SK-N-SH treated with all-trans-retinoic acid at 6 μM for 48 hours (cell line): ENCODE measurements around the gene OLIG1.

Experiments used
- ATAC-seq: fragments of 200-7000 bp; cut with Tn5 transposase; 3 replicates; pipeline ENCODE4 v1.9.1; 2020; ENCODE audit warnings: mild to moderate bottlenecking, moderate library complexity
- ARNTL ChIP-seq: fragments of 450-650 bp; formaldehyde crosslinking; IDR thresholded peaks from 2 replicates; pipeline ENCODE4 v1.5.0; 2020; ENCODE audit warnings: low read depth, mild to moderate bottlenecking, moderate library complexity, borderline replicate concordance
- BACH2 ChIP-seq: fragments of 250-450 bp; sonication (Bioruptor Pico); IDR thresholded peaks from 2 replicates; pipeline ENCODE4 v1.9.0; 2021; ENCODE audit warnings: mild to moderate bottlenecking, borderline replicate concordance
- CREB5 ChIP-seq: fragments of 250-450 bp; sonication (Bioruptor Pico); IDR thresholded peaks from 2 replicates; pipeline ENCODE4 v1.5.1; 2020; ENCODE audit warnings: low read depth, mild to moderate bottlenecking, moderate library complexity
- CSDC2 ChIP-seq: fragments of 250-450 bp; sonication (Bioruptor Pico); IDR thresholded peaks from 2 replicates; pipeline ENCODE4 v1.5.0; 2020; ENCODE audit warnings: mild to moderate bottlenecking, moderate library complexity
- CSRNP3 ChIP-seq: fragments of 250-450 bp; sonication (Bioruptor Pico); IDR thresholded peaks from 2 replicates; pipeline ENCODE4 v1.5.1; 2021; ENCODE audit warnings: mild to moderate bottlenecking, moderate library complexity
- GLIS3 ChIP-seq: fragments of 250-450 bp; sonication (Bioruptor Pico); IDR thresholded peaks from 2 replicates; pipeline ENCODE4 v1.5.0; 2020; ENCODE audit warnings: mild to moderate bottlenecking, moderate library complexity
- ISL1 ChIP-seq: fragments of 250-450 bp; sonication (Bioruptor Pico); IDR thresholded peaks from 2 replicates; pipeline ENCODE4 v2.1.2; 2022; ENCODE audit warnings: mild to moderate bottlenecking, moderate library complexity
- POU6F1 ChIP-seq: fragments of 250-450 bp; sonication (Bioruptor Pico); IDR thresholded peaks from 2 replicates; pipeline ENCODE4 v1.8.0; 2021; ENCODE audit warnings: low read depth, mild to moderate bottlenecking, moderate library complexity, borderline replicate concordance
- PPARA ChIP-seq: fragments of 250-450 bp; sonication (Bioruptor Pico); IDR thresholded peaks from 2 replicates; pipeline ENCODE4 v1.5.0; 2020; ENCODE audit warnings: mild to moderate bottlenecking, borderline replicate concordance
- RARB ChIP-seq: fragments of 250-450 bp; sonication (Bioruptor Pico); IDR thresholded peaks from 2 replicates; pipeline ENCODE4 v1.8.0; 2021; ENCODE audit warnings: mild to moderate bottlenecking, moderate library complexity
- SNAI2 ChIP-seq: fragments of 250-450 bp; sonication (Bioruptor Pico); IDR thresholded peaks from 2 replicates; pipeline ENCODE4 v1.5.0; 2020; ENCODE audit warnings: mild to moderate bottlenecking, moderate library complexity
- TCF4 ChIP-seq: fragments of 250-450 bp; sonication (Bioruptor Pico); IDR thresholded peaks from 2 replicates; pipeline ENCODE4 v1.8.0; 2021; ENCODE audit warnings: mild to moderate bottlenecking, moderate library complexity, borderline replicate concordance
- ZC3H10 ChIP-seq: fragments of 250-450 bp; sonication (Bioruptor Pico); IDR thresholded peaks from 2 replicates; pipeline ENCODE4 v1.5.1; 2021; ENCODE audit warnings: mild to moderate bottlenecking, moderate library complexity
- ZFP3 ChIP-seq: fragments of 250-450 bp; sonication (Bioruptor Pico); IDR thresholded peaks from 2 replicates; pipeline ENCODE4 v1.5.0; 2020; ENCODE audit warnings: mild to moderate bottlenecking, moderate library complexity
- ZFP30 ChIP-seq: fragments of 450-650 bp; formaldehyde crosslinking; IDR thresholded peaks from 2 replicates; pipeline ENCODE4 v1.5.0; 2022; ENCODE audit warnings: mild to moderate bottlenecking, moderate library complexity
- ZNF565 ChIP-seq: fragments of 450-650 bp; formaldehyde crosslinking; conservative IDR thresholded peaks from 2 replicates; pipeline ENCODE4 v1.5.0; 2020; ENCODE audit warnings: low read depth, mild to moderate bottlenecking, moderate library complexity
- ZNF70 ChIP-seq: fragments of 450-650 bp; formaldehyde crosslinking; IDR thresholded peaks from 2 replicates; pipeline ENCODE4 v1.5.0; 2020; ENCODE audit warnings: mild to moderate bottlenecking, moderate library complexity
- TF ChIP-seq, protein P1 (sequence below): fragments of 250-450 bp; sonication (Bioruptor Pico); IDR thresholded peaks from 2 replicates; pipeline ENCODE4 v1.5.0; 2020; ENCODE audit warnings: mild to moderate bottlenecking, moderate library complexity

The OLIG1 gene

GRCh38 chr21:33088384-33088783 lies 18.4 kb downstream of the OLIG1 start:
- TF ChIP-seq, protein P1, sequence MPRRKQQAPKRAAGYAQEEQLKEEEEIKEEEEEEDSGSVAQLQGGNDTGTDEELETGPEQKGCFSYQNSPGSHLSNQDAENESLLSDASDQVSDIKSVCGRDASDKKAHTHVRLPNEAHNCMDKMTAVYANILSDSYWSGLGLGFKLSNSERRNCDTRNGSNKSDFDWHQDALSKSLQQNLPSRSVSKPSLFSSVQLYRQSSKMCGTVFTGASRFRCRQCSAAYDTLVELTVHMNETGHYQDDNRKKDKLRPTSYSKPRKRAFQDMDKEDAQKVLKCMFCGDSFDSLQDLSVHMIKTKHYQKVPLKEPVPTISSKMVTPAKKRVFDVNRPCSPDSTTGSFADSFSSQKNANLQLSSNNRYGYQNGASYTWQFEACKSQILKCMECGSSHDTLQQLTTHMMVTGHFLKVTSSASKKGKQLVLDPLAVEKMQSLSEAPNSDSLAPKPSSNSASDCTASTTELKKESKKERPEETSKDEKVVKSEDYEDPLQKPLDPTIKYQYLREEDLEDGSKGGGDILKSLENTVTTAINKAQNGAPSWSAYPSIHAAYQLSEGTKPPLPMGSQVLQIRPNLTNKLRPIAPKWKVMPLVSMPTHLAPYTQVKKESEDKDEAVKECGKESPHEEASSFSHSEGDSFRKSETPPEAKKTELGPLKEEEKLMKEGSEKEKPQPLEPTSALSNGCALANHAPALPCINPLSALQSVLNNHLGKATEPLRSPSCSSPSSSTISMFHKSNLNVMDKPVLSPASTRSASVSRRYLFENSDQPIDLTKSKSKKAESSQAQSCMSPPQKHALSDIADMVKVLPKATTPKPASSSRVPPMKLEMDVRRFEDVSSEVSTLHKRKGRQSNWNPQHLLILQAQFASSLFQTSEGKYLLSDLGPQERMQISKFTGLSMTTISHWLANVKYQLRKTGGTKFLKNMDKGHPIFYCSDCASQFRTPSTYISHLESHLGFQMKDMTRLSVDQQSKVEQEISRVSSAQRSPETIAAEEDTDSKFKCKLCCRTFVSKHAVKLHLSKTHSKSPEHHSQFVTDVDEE (CRISPR knock-in tag), result no peak
- no peak for TF ChIP-seq POU6F1 (CRISPR knock-in tag)
- TF ChIP-seq BACH2 (CRISPR knock-in tag), result no peak
- no peak for TF ChIP-seq ZNF565
- TF ChIP-seq PPARA (CRISPR knock-in tag), result no peak
- no peak for TF ChIP-seq ZC3H10
- no peak for TF ChIP-seq SNAI2 (CRISPR knock-in tag)
- TF ChIP-seq TCF4, result no peak
- TF ChIP-seq ZFP3, result no peak
- TF ChIP-seq ARNTL (CRISPR knock-in tag), result no peak
- no peak for ATAC-seq

- no peak for TF ChIP-seq ARNTL (CRISPR knock-in tag)
- TF ChIP-seq TCF4, result no peak
- TF ChIP-seq, all 23 proteins: peak for 0
- ATAC-seq, result no peak
Observed at GRCh38 chr21:33089395-33090119, 19.6 kb downstream of the OLIG1 start.

DNA sequence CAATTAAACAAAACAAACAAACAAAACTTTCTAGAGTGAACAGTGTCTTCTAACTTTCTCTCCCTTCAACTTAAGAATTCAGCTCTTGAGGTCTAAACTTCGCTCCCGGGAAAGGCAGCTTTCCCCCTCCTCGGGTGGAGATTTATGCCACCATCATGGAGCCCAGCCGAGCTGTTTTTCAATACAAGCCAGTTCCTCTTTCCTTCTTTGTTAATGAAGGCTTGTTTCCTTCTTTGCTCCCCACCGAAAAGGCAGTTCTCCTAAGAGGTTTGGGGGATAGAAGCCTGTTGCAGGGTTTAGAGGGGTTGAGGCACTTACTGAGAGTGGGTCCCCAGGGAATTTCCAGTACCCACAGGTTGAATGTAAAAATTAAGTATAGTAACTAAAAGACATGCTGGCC lies 26.5 kb downstream of the OLIG1 start:
- TF ChIP-seq ZFP3 (no peak), BACH2 (CRISPR knock-in tag) (no peak), SNAI2 (CRISPR knock-in tag) (no peak), CSRNP3 (CRISPR knock-in tag) (no peak), CSDC2 (CRISPR knock-in tag) (no peak), ISL1 (CRISPR knock-in tag) (no peak), RARB (no peak), ZNF70 (CRISPR knock-in tag) (no peak), ZFP30 (CRISPR knock-in tag) (no peak), TCF4 (no peak), ZNF565 (no peak)

GRCh38 chr21:33099131-33099530 lies 29.2 kb downstream of the OLIG1 start:
- no peak for ATAC-seq
- TF ChIP-seq PPARA (CRISPR knock-in tag), result no peak
- TF ChIP-seq, protein P1 (CRISPR knock-in tag), result no peak

More for the DNA sequence above, 26.5 kb downstream of the OLIG1 start:
- no peak for ATAC-seq

DNA sequence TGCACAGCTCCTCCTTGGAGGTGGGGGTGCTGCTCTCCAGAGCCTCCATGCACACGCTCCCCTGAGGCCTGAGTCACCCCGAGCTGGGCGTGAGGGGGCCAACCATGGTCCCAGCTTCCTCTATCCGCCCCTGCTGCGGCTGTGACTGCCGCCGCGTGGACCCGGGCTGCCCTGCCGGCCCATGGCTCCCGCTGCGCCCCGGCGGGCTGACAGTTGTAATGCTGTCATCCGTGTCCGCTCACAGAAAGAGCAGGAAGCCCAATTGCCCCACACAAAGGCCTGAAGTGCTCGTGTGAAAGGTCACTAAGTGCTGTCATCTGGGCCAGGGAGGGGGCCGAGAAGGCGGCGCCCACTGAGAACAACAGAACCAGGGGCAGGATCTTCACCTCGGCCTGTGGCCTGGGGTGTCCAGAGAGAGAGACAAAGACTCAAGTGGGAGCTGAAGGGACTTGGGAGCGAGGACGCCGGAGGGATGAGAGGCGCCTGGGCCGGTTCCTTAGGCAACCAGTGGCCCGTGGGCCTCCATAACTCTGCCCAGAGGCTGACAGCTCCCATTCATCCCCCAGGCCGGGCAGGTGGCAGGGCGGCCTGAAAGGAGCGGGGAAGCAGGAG lies 31.5 kb downstream of the OLIG1 start:
- no peak for ATAC-seq
- TF ChIP-seq GLIS3 (CRISPR knock-in tag), result no peak
- no peak for TF ChIP-seq RARB
- no peak for TF ChIP-seq ZNF565
- TF ChIP-seq SNAI2 (CRISPR knock-in tag), result no peak
- no peak for TF ChIP-seq CREB5
